Superior temporal gyrus (tissue), 1 donor: ENCODE results near the gene LCE2A.

Experiments
- DNase-seq: peaks from one replicate; pipeline ENCODE4 v3.0.0-alpha.2; 2016; ENCODE audit errors: extremely low spot score

LCE2A gene

DNA sequence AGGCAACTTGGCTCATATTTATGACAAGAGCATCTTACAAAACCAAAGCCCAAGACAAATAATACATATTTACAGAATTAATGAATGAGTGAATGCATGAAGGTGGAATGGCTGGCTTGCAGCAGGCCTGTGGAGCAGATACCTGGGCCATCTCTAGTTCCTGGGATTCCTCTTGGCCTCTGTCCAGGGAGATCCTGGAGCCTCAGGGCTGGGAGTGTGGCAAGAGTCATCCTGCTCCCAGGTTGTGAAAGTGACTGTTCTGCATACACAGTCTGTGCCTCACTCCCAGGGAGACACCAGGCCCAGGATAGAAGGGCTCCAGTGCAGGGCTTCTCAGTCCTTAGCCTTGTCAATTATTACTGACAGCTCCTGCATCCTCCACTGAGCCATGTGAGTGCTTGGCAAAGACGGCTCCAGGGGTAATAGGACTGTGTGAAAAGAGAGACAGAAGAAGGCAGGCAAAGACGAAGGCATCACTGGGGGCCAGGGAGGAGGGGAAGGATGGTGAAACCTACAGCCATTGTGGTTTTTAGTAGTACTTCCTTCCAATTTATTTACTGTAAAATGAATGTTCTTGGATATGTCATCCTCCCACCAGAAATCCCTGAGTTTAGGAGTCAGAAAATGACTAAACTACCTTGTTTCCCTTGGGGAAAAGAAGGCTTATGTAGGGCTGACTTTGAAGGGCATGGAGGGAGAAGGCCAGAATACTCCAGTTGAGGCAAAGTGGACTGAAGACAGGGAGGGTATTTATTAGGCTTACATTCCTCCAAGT lies 45.4 kb downstream of the LCE2A start:
- no peak for DNase-seq

GRCh38 chr1:152745289-152745704 lies 47.2 kb downstream of the LCE2A start:
- DNase-seq = no peak

DNA sequence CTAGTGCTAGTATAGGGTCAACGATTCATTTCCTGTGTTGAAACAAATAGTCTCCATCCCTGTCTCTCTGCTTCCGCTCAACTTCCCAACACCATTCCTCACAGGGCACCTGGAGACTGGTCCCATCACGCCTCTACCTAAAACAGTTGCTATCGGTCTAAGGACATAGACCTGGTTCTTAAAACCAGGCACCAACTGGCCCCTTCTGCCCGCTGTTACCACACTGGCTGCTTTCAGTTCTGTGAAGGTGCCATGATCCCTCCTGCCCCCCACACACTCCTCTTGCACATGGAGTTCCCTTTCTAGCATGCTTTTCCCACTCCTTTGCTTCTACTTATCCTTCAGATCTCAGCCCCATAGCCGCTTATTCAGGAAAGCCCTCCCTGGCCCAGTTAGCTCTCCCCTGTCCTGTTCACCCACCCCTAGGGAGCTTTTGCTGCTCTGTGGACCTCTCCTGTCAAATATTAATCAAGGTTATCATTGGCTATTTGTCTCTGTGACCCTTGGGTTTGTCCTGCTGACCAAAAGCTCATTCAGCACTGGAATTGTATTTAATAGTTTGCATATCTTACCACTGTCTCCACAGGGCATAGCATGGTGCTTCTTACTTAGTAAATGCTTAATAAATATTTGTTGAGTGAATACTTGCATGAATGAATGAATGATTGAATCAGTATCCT lies 47.8 kb downstream of the LCE2A start:
- DNase-seq = no peak

DNA sequence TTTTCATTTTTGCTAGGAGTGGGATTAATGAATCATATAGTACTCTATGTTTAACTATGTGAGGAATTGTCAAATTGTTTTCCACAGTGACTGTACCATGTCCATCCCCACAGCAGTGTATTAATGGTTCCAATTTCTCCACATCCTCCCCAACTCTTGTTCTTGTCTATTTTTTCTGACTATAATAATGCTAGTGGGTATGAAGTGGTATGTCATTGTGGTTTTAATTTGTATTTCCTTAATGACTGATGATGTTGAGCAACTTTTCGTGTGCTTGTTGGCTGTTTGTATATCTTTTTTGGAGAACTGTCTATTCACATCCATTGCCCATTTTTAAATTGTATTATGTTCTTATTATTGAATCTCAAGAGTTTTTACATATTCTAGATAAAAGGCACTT lies 49.7 kb downstream of the LCE2A start:
- DNase-seq = no peak
